HG03045 (cell line): Measurements from ENCODE around the gene SNX6.
"Not testable (repeated sequence)": the region's sequence is repeated elsewhere in the genome, so short reads cannot be mapped to it uniquely, and the experiment has no call there.

Experiments
- ATAC-seq: cut with Tn5 transposase; IDR thresholded peaks from one replicate; pipeline ENCODE4 v1.9.1; 2021; ENCODE audit warnings: mild to moderate bottlenecking, moderate library complexity; ENCODE audit not compliant: unreplicated experiment

Gene SNX6

GRCh38 chr14:34569750-34570149, 60.2 kb downstream of the SNX6 start:
- no peak for ATAC-seq

GRCh38 chr14:34568803-34569202, 61.1 kb downstream of the SNX6 start:
- ATAC-seq: no peak

GRCh38 chr14:34562776-34563150, 67.2 kb downstream of the SNX6 start:
- ATAC-seq: no peak

- ATAC-seq: not testable (repeated sequence)
These were observed 67.7 kb downstream of the SNX6 start for GRCh38 chr14:34562037-34562775.

- ATAC-seq: peak; percentile 58
These were observed 73.5 kb downstream of the SNX6 start for GRCh38 chr14:34556498-34556829.

- ATAC-seq: peak; percentile 70
These were observed 74.1 kb downstream of the SNX6 start for GRCh38 chr14:34555583-34556497.

GRCh38 chr14:34554540-34555250, 75.3 kb downstream of the SNX6 start:
- ATAC-seq: no peak

- not testable (repeated sequence) for ATAC-seq
These were observed 80.5 kb downstream of the SNX6 start for GRCh38 chr14:34549276-34549966.

GRCh38 chr14:34548472-34548981, 81.4 kb downstream of the SNX6 start:
- ATAC-seq: no peak

GRCh38 chr14:34547136-34547520, 82.8 kb downstream of the SNX6 start:
- ATAC-seq: peak; percentile 41

- ATAC-seq: peak; percentile 69
These were observed 83.4 kb downstream of the SNX6 start for GRCh38 chr14:34546272-34547135.

- ATAC-seq: not testable (repeated sequence)
These were observed 89.5 kb downstream of the SNX6 start for GRCh38 chr14:34540181-34541059.

- ATAC-seq: peak; percentile 99
These were observed 90.4 kb downstream of the SNX6 start, which contains the start of gene EAPP for GRCh38 chr14:34539407-34540180. TSS of gene EAPP (minus strand) at chr14:34539701. CDS start at chr14:34539628, 73 bp downstream.

GRCh38 chr14:34538871-34539406, 91.0 kb downstream of the SNX6 start:
- no peak for ATAC-seq

- ATAC-seq: not testable (repeated sequence)
These were observed 91.9 kb downstream of the SNX6 start for GRCh38 chr14:34538096-34538495.

- no peak for ATAC-seq
These were observed 92.3 kb downstream of the SNX6 start for GRCh38 chr14:34537677-34538009.

GRCh38 chr14:34536951-34537676, 92.8 kb downstream of the SNX6 start:
- no peak for ATAC-seq
